Esophagus squamous epithelium (tissue), 4 donors: ENCODE results near the gene CPPED1.

Experiments used
- POLR2A ChIP-seq, 4 donors: fragments of 450-650 bp; IDR thresholded peaks; one replicate each; pipeline ENCODE4 v1.6.1; 2017; ENCODE audit warnings: antibody characterized with exemption in 4 of 4, mild to moderate bottlenecking in 4 of 4, moderate library complexity in 3 of 4
- TF ChIP-seq, protein P1 (sequence below), 6 experiments: fragments of 450-650 bp in 4 of 6; fragments of 200-600 bp in 2 of 6; sonication (generic) in 2 of 6; IDR thresholded peaks; one replicate each; pipeline ENCODE4 v1.5.1; 2016 to 2019; ENCODE audit warnings: antibody characterized with exemption in 6 of 6, mild to moderate bottlenecking in 4 of 6, moderate library complexity in 4 of 6

DNA sequence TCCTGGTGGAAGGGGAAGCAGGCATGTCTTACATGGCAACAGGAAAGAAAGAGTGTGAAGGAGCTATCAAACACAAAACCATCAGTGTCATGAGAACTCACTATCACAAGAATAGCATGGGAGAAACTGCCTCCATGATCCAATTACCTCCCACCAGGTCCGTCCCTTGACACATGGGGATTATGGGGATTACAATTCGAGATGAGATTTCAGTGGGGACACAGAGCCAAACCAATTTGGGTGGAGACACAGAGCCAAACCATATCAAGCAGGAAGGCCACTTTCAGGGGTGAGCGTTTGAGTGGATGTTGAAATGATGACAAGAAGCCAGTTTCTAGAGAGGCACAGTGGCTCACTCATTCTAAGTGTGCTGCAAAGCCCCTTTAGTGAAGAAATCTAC lies 143.8 kb downstream of the CPPED1 start:
- TF ChIP-seq POLR2A (IDR thresholded peaks at IDR 0.05), result no peak
- TF ChIP-seq, protein P1, sequence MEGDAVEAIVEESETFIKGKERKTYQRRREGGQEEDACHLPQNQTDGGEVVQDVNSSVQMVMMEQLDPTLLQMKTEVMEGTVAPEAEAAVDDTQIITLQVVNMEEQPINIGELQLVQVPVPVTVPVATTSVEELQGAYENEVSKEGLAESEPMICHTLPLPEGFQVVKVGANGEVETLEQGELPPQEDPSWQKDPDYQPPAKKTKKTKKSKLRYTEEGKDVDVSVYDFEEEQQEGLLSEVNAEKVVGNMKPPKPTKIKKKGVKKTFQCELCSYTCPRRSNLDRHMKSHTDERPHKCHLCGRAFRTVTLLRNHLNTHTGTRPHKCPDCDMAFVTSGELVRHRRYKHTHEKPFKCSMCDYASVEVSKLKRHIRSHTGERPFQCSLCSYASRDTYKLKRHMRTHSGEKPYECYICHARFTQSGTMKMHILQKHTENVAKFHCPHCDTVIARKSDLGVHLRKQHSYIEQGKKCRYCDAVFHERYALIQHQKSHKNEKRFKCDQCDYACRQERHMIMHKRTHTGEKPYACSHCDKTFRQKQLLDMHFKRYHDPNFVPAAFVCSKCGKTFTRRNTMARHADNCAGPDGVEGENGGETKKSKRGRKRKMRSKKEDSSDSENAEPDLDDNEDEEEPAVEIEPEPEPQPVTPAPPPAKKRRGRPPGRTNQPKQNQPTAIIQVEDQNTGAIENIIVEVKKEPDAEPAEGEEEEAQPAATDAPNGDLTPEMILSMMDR (IDR thresholded peaks at IDR 0.05), result no peak
